Keratinocyte (primary cell): Measurements from ENCODE around the gene MPO. TPM values are rescaled to one million over a fixed set of nuclear protein-coding genes. Genes with fewer than 3 reads are reported as not detected.

Experiments
- DNase-seq: peaks from one replicate; pipeline ENCODE4 v3.0.0-alpha.2; 2011; ENCODE audit warnings: low read depth, missing footprints, low spot score
- FAIRE-seq: peaks from 2 replicates; lab custom pipeline; 2011; peaks lifted over from hg19 to GRCh38; lab: Jason Lieb, UNC
- H2AFZ ChIP-seq: 2 replicates; pipeline ENCODE4 v1.6.0; 2012; ENCODE audit warnings: low read length, control low read depth, inconsistent platforms; ENCODE audit not compliant: control insufficient read depth
- H3K27ac ChIP-seq: 2 replicates; pipeline ENCODE4 v1.5.1; 2011; ENCODE audit warnings: low read length; ENCODE audit not compliant: control insufficient read depth, insufficient read depth
- H3K27me3 ChIP-seq: 3 replicates; pipeline ENCODE4 v1.6.0; 2011; ENCODE audit warnings: low read length; ENCODE audit not compliant: control insufficient read depth, insufficient read depth; ENCODE audit errors: extremely low read depth
- H3K36me3 ChIP-seq, 2 experiments: 2 replicates in 1 of 2; 3 replicates in 1 of 2; pipeline ENCODE4 v1.5.1; 2011; ENCODE audit warnings: low read length in 2 of 2, mild to moderate bottlenecking in 1 of 2; ENCODE audit not compliant: control insufficient read depth in 2 of 2, insufficient read depth in 2 of 2; ENCODE audit errors: extremely low read depth in 1 of 2
- H3K4me1 ChIP-seq: 3 replicates; pipeline ENCODE4 v1.5.1; 2011; ENCODE audit warnings: low read length; ENCODE audit not compliant: control insufficient read depth, insufficient read depth; ENCODE audit errors: extremely low read depth
- H3K4me2 ChIP-seq: 3 replicates; pipeline ENCODE4 v1.6.0; 2011; ENCODE audit warnings: low read depth, low read length; ENCODE audit not compliant: control insufficient read depth, insufficient read depth; ENCODE audit errors: extremely low read depth
- H3K4me3 ChIP-seq, 3 experiments: fragments of 200-600 bp in 1 of 3; sonication (generic) in 1 of 3; 2 replicates in 2 of 3; 3 replicates in 1 of 3; pipeline ENCODE4 v1.5.1; 2011 to 2016; ENCODE audit warnings: low read length in 3 of 3, mild to moderate bottlenecking in 3 of 3, control low read depth in 2 of 3, inconsistent platforms in 1 of 3, low read depth in 1 of 3, mixed read lengths in 1 of 3, mixed run types in 1 of 3, moderate library complexity in 1 of 3; ENCODE audit not compliant: control insufficient read depth in 2 of 3, insufficient read depth in 2 of 3; ENCODE audit errors: extremely low read depth in 1 of 3
- H3K79me2 ChIP-seq: 2 replicates; pipeline ENCODE4 v1.6.0; 2012; ENCODE audit warnings: low read length; ENCODE audit not compliant: control insufficient read depth, insufficient read depth
- H3K9ac ChIP-seq: 3 replicates; pipeline ENCODE4 v1.6.0; 2011; ENCODE audit warnings: low read length; ENCODE audit not compliant: control insufficient read depth, insufficient read depth; ENCODE audit errors: extremely low read depth
- H3K9me1 ChIP-seq: 3 replicates; pipeline ENCODE4 v1.6.0; 2011; ENCODE audit warnings: low read length; ENCODE audit not compliant: control insufficient read depth, insufficient read depth; ENCODE audit errors: extremely low read depth
- H3K9me3 ChIP-seq: 2 replicates; pipeline ENCODE4 v1.5.1; 2012; ENCODE audit warnings: low read depth, low read length; ENCODE audit not compliant: control insufficient read depth
- H4K20me1 ChIP-seq: 3 replicates; pipeline ENCODE4 v1.6.0; 2011; ENCODE audit warnings: low read length; ENCODE audit not compliant: control insufficient read depth, insufficient read depth; ENCODE audit errors: extremely low read depth
- EZH2 ChIP-seq: IDR thresholded peaks from one replicate; pipeline ENCODE4 v1.6.1; 2012; ENCODE audit warnings: inconsistent platforms, mild to moderate bottlenecking, low read length, moderate library complexity
- dilution Hi-C: fragments of 300-500 bp; cut with MboI; formaldehyde crosslinking; loops from one replicate; pipeline ENCODE4 v1.7.0; 2020; ENCODE audit warnings: low sequenced_read_pairs; ENCODE audit not compliant: extremely low pct_ligation_motif_present
- polyA plus RNA-seq, 5 experiments: library from polyadenylated mRNA; depleted of rRNA in 3 of 5; stranded (reverse) in 3 of 5; stranded (forward) in 1 of 5; unstranded in 1 of 5; fragments of >200 nt; gene quantifications; 1 replicate in 1 of 5; 2 replicates in 3 of 5; 3 replicates in 1 of 5; pipeline versions ENCODE4 v1.2.1 to v1.2.3, GENCODE V29; 2011 to 2012; ENCODE audit warnings: missing spikeins in 2 of 5, low read depth in 1 of 5, low replicate concordance in 1 of 5
- TF ChIP-seq, protein P1 (sequence below), 3 experiments: IDR thresholded peaks in 1 of 3; conservative IDR thresholded peaks in 1 of 3; optimal IDR thresholded peaks in 1 of 3; 2 replicates in 2 of 3; 3 replicates in 1 of 3; pipeline versions ENCODE3 to v1.5.1; 2011; ENCODE audit warnings: low read length in 3 of 3, mild to moderate bottlenecking in 3 of 3, moderate library complexity in 2 of 3, control low read depth in 1 of 3, inconsistent platforms in 1 of 3; ENCODE audit not compliant: insufficient read depth in 2 of 3; ENCODE audit errors: extremely low read depth in 1 of 3

Gene MPO
- polyA plus RNA-seq, 1 donor (not counting 4 experiments of a cell fraction or from before 2014, with no cell fraction given): not detected

DNA sequence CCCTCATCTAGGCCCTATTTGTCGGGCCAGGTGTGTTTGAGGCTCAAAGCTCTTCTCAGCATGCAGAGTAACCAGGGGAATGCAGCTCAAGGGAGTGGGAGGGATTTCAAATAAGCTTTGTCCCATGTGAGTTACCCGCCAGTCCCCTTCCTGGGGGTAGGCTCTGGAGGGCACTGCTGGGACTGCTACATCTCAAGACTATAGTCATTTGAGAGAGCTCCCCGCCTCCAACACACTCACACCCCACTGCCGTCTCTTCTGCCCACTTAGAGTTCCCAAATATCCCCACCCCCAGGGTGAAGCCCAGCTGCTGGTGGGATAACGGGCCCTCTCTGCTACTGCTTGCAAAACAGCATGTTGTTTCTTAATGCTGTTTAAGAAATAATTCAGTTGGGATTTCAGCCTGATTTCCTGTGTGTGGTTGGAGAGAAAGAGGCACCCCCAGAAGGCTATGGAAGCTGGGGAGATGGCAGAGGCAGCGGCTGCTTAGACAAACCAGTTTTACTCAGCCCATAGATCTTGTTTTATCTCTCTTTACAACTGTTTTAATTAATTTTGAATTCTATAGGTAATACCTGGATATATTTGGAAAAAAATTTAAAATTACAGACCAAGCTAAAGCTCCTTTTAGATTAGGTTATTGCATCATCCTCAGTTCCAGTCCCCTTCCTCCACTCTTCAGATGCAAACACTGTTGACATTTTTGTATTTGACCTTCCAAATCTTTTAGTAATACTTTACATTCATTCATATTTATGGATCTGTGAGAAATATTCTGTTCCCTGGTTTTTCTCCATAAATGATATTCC is 4.1 kb upstream of the MPO start:
- FAIRE-seq (no peak), DNase-seq (no peak)
- Histone ChIP-seq H3K27me3 (peaks cover 16% of the 10 kb centered on the region), H3K36me3 (no peaks in the 10 kb centered on the region), H3K4me1 (no peaks in the 10 kb centered on the region), H3K4me3 (no peak overlapping the region), H3K27ac (no peak overlapping the region), H3K4me2 (no peak overlapping the region), H3K9me3 (no peaks in the 10 kb centered on the region), H3K9me1 (no peaks in the 10 kb centered on the region), H4K20me1 (no peaks in the 10 kb centered on the region), H3K9ac (no peak overlapping the region), H2AFZ (no peak overlapping the region), H3K79me2 (no peaks in the 10 kb centered on the region)
- no peak for TF ChIP-seq EZH2
- TF ChIP-seq, protein P1, sequence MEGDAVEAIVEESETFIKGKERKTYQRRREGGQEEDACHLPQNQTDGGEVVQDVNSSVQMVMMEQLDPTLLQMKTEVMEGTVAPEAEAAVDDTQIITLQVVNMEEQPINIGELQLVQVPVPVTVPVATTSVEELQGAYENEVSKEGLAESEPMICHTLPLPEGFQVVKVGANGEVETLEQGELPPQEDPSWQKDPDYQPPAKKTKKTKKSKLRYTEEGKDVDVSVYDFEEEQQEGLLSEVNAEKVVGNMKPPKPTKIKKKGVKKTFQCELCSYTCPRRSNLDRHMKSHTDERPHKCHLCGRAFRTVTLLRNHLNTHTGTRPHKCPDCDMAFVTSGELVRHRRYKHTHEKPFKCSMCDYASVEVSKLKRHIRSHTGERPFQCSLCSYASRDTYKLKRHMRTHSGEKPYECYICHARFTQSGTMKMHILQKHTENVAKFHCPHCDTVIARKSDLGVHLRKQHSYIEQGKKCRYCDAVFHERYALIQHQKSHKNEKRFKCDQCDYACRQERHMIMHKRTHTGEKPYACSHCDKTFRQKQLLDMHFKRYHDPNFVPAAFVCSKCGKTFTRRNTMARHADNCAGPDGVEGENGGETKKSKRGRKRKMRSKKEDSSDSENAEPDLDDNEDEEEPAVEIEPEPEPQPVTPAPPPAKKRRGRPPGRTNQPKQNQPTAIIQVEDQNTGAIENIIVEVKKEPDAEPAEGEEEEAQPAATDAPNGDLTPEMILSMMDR (optimal IDR thresholded peaks at IDR 0.05 in 1 of 3, IDR thresholded peaks at IDR 0.05 in 1 of 3, conservative IDR thresholded peaks at IDR 0.05 in 1 of 3; ENCODE audit: extremely low read depth in 1 of 3, insufficient read depth in 2 of 3, low read length in 3 of 3): no peak
- dilution Hi-C loops: loop anchor here (25.0 kb wide), 1 partner anchor 152 kb away; no protein-coding TSS in a partner anchor

GRCh38 chr17:58283674-58284612 is 3.2 kb upstream of the MPO start:
- dilution Hi-C loops: loop anchor here (25.0 kb wide), 1 partner anchor 153 kb away; no protein-coding TSS in a partner anchor
- H3K36me3 ChIP-seq: no peaks in the 10 kb centered on the region
- FAIRE-seq: no peak

More at GRCh38 chr17:58283674-58284612, 3.2 kb upstream of the MPO start:
- TF ChIP-seq EZH2: no peak
- TF ChIP-seq, protein P1 (optimal IDR thresholded peaks at IDR 0.05 in 1 of 3, IDR thresholded peaks at IDR 0.05 in 1 of 3, conservative IDR thresholded peaks at IDR 0.05 in 1 of 3; ENCODE audit: extremely low read depth in 1 of 3, insufficient read depth in 2 of 3, low read length in 3 of 3): no peak
- Histone ChIP-seq H4K20me1 (no peaks in the 10 kb centered on the region), H3K4me3 (no peak overlapping the region), H3K4me1 (no peaks in the 10 kb centered on the region), H3K79me2 (no peaks in the 10 kb centered on the region), H3K9ac (no peak overlapping the region), H3K9me3 (no peaks in the 10 kb centered on the region), H3K9me1 (no peaks in the 10 kb centered on the region), H3K4me2 (no peak overlapping the region), H2AFZ (no peak overlapping the region), H3K27ac (no peak overlapping the region), H3K27me3 (peaks cover 24% of the 10 kb centered on the region)
- DNase-seq: no peak
